Activated CD4-positive, alpha-beta T cell treated with anti-CD3 and anti-CD28 coated beads for 4 hours (primary cell): Measurements from ENCODE around the gene PCP2.

Experiments
- DNase-seq, 2 donors: peaks; one replicate each; pipeline ENCODE4 v3.0.0-alpha.2; 2020

The PCP2 gene

GRCh38 chr19:7596211-7596937 lies 37.1 kb downstream of the PCP2 start:
- no peak for DNase-seq

- DNase-seq: peak in 1 of 2 donors; percentile 23
These were observed 37.9 kb downstream of the PCP2 start, which contains the start of gene CAMSAP3 for GRCh38 chr19:7595466-7596133. TSS of gene CAMSAP3 (plus strand) at chr19:7595863. CDS start at chr19:7596003, 140 bp downstream.

GRCh38 chr19:7590256-7590655 lies 43.3 kb downstream of the PCP2 start:
- DNase-seq: no peak

GRCh38 chr19:7589822-7590221 lies 43.7 kb downstream of the PCP2 start:
- DNase-seq: no peak

- DNase-seq: no peak
These were observed 51.1 kb downstream of the PCP2 start for GRCh38 chr19:7582446-7582845.
